Colonic mucosa (tissue), 4 donors: ENCODE measurements around the gene APOA1. TPM values are rescaled to one million over a fixed set of nuclear protein-coding genes. Genes with fewer than 3 reads are reported as not detected.

Source experiments
- DNase-seq: peaks from one replicate; pipeline ENCODE4 v3.0.0-alpha.2; 2020
- H3K27ac ChIP-seq: fragments of 200-600 bp; one replicate; pipeline ENCODE4 v1.8.0; 2021
- H3K27me3 ChIP-seq: fragments of 200-600 bp; one replicate; pipeline ENCODE4 v1.8.0; 2021
- H3K36me3 ChIP-seq: fragments of 200-600 bp; one replicate; pipeline ENCODE4 v1.8.0; 2021
- H3K4me1 ChIP-seq: fragments of 200-600 bp; one replicate; pipeline ENCODE4 v1.8.0; 2021; ENCODE audit warnings: mild to moderate bottlenecking
- H3K4me3 ChIP-seq: fragments of 200-600 bp; one replicate; pipeline ENCODE4 v1.8.0; 2021
- H3K9ac ChIP-seq, 2 donors: one replicate each; pipeline ENCODE4 v1.7.0; 2013; ENCODE audit warnings: control low read depth in 2 of 2, low read depth in 2 of 2, low read length in 2 of 2
- H3K9me3 ChIP-seq: fragments of 200-600 bp; one replicate; pipeline ENCODE4 v1.8.0; 2021
- CTCF ChIP-seq: fragments of 200-600 bp; IDR thresholded peaks from one replicate; pipeline ENCODE4 v1.8.0; 2022; ENCODE audit warnings: antibody characterized with exemption, mild to moderate bottlenecking
- intact Hi-C: fragments of 100-400 bp; cut with DNase I; formaldehyde crosslinking; loops from one replicate; pipeline ENCODE4 v1.14.1; 2022
- total RNA-seq, 2 donors: library from RNA; stranded (reverse); fragmentation: NEBNext Ultra II Directional in 1 of 2; extraction: Animal tissue kit (Norgen Biotek cat#: 25700) in 1 of 2; gene quantifications; one replicate each; pipeline ENCODE4 v1.2.1, GENCODE V29; 2021
- donor health status: healthy.
- donor health status: DM: no; HTN: no; CAD: no.
- donor health status: DM: no; HTN: no; CAD: no.

The APOA1 gene
- total RNA-seq, 2 donors from 2014 or later = 0.53 to 6.6 TPM

DNA sequence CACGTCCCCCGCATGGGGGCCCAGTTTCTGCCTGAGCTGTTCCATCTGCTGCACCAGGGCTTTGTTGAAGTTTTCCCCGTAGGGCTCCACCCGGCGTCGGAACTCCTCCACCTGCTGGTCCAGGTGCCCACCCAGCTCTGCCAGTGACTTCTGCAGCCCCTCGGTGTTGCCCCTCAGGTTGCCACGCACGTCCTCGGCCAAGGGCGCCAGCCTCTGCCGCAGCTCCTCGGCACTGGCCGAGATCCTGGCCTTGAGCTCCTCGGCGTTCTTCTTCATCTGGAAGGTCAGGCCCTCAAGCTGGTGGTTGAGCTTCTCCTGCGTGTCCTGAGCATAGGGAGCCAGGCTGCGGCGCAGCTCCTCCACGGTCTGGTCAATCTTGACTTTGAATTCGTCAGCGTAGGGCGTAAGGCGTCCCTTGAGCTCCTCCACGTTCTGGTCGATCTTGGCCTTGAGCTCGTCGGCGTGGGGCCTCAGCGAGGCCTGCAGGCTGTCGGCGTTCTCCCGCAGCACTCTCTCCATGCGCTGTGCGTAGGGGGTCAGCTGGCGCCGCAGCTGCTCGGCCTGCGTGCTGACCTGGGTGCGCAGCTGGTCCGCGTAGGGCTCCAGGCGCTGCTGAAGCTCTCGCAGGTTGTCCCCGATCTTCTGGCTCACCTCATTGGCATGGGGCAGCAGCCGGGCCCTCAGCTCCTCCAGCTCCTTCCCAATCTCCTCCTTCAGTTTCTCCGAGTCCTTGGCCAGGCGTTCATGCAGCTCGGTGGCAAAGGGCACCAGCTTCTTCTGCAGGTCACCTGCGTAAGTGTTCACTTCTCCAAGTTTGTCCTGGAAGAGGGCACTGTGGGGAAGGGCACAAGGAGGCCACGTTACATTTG lies 16.1 kb downstream of the APOA1 start:
- no peaks in the 10 kb centered on the region for H3K9me3 ChIP-seq
- no peak overlapping the region for H3K4me3 ChIP-seq
- no peaks in the 10 kb centered on the region for H3K4me1 ChIP-seq
- no peak for DNase-seq
- intact Hi-C loops = no loop called here
- H3K27ac ChIP-seq = no peak overlapping the region
- no peaks in the 10 kb centered on the region for H3K27me3 ChIP-seq
- no peak for TF ChIP-seq CTCF
- no peaks in the 10 kb centered on the region for H3K36me3 ChIP-seq
- H3K9ac ChIP-seq = no peak overlapping the region

DNA sequence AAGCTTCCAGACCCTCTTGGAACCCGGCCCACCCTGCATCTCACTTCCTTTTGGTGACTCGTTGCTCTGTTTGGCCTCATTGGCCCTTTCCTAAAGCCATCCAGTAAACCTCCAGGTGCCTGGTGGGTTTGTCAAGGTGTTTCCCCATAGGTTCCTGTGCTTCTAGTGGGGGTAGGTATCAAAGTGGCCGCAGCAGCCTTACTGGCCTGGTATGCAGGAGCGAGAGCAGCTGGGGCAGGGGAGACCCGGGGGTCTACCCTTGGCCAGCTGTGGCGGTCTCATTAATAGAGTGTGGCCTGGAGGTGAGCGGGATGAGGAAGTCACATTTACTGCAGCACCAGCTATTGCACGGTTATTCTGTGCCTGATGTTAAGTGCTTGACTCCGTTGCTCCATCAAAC lies 18.4 kb downstream of the APOA1 start:
- H3K9me3 ChIP-seq = no peaks in the 10 kb centered on the region
- H3K9ac ChIP-seq = no peak overlapping the region
- no peak for DNase-seq
- no peaks in the 10 kb centered on the region for H3K36me3 ChIP-seq
- H3K4me3 ChIP-seq = no peak overlapping the region
- no peaks in the 10 kb centered on the region for H3K4me1 ChIP-seq
- no peak for TF ChIP-seq CTCF
- intact Hi-C loops = no loop called here
- no peak overlapping the region for H3K27ac ChIP-seq
- no peaks in the 10 kb centered on the region for H3K27me3 ChIP-seq

- no peaks in the 10 kb centered on the region for H3K4me1 ChIP-seq
- no peak overlapping the region for H3K4me3 ChIP-seq
- no peak overlapping the region for H3K27ac ChIP-seq
- TF ChIP-seq CTCF = no peak
- no peaks in the 10 kb centered on the region for H3K9me3 ChIP-seq
- DNase-seq = no peak
- H3K27me3 ChIP-seq = no peaks in the 10 kb centered on the region
- no peaks in the 10 kb centered on the region for H3K36me3 ChIP-seq
- intact Hi-C loops = no loop called here
- no peak overlapping the region for H3K9ac ChIP-seq
These were observed 22.9 kb downstream of the APOA1 start for GRCh38 chr11:116814502-116814901.

- TF ChIP-seq CTCF = no peak
- no peaks in the 10 kb centered on the region for H3K27me3 ChIP-seq
- no peak for DNase-seq
- H3K9me3 ChIP-seq = no peaks in the 10 kb centered on the region
- intact Hi-C loops = no loop called here
- no peaks in the 10 kb centered on the region for H3K36me3 ChIP-seq
- no peaks in the 10 kb centered on the region for H3K4me1 ChIP-seq
- H3K4me3 ChIP-seq = no peak overlapping the region
- no peak overlapping the region for H3K9ac ChIP-seq
- no peak overlapping the region for H3K27ac ChIP-seq
These were observed 23.5 kb downstream of the APOA1 start for GRCh38 chr11:116813781-116814471.

DNA sequence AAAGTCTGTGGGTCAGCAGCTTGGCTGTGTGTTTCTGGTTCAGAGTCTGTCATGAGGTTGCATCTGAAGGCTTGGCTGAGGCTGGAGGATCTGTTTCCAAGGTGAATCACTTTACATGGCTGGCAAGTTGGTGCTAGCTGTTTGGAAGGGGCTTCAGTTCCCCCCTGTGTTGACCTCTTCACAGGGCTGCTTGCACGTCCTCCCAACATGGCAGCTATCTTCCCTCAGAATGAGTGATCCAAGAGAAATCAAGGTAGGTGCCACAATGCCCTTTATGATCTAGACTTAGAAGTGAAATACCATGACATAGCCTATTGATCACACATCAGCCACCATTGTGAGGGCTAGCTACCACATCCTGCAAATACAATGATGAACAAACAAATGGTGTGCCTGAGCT lies 24.3 kb downstream of the APOA1 start:
- Histone ChIP-seq H3K27ac (no peak overlapping the region), H3K27me3 (no peaks in the 10 kb centered on the region), H3K9ac (no peak overlapping the region), H3K9me3 (no peaks in the 10 kb centered on the region), H3K4me3 (no peak overlapping the region), H3K4me1 (no peaks in the 10 kb centered on the region), H3K36me3 (no peaks in the 10 kb centered on the region)
- DNase-seq = no peak
- intact Hi-C loops = no loop called here
- TF ChIP-seq CTCF = no peak
